ENCODE results near the gene SLC25A22.

The SLC25A22 gene

DNA sequence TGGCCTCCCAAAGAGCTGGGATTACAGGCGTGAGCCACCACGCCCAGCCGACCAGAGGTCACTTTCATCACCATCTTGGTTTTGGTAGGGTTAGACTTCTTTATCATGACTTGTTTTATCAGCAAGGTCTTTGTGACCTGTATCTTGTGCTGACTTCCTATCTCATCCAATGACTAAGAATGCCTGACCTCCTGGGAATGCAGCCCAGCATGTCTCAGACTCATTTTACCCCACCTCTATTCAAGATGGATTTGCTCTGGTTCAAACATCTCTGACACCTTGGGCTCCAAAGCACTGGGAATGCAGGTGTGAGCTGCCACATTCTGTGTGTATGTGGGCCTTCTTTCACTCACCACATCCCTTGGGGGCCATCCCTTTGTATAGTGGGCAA is 55.9 kb downstream of the SLC25A22 start:
- H3K27ac ChIP-seq = no peak overlapping the region
- no peak for TF ChIP-seq ZFX (IDR thresholded peaks at IDR 0.05)

All from C4-2B (cell line).